HG02642 (cell line): ENCODE results near the gene REL.

Source experiments
- ATAC-seq: cut with Tn5 transposase; IDR thresholded peaks from one replicate; pipeline ENCODE4 v1.9.1; 2021; ENCODE audit warnings: mild to moderate bottlenecking; ENCODE audit not compliant: unreplicated experiment, poor library complexity

REL gene

DNA sequence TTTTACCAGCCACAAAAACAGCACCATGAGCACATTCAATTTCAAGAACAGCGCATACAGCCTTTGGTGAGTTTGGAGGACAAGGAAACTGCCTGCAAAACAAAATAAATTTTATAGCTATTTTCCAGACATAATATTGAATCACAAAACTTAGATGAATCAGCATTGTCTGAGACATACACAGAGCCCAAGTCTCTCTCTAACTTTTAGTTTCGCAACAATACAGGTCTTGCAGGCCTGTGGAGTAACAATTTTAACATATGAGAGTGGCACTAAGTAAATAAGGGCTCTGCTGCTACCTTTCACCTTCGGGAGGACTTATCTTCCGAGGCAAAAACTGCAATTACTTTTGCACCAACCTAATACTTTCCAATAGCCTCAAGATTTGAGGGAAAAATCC is 80.1 kb downstream of the REL start:
- ATAC-seq, result no peak

DNA sequence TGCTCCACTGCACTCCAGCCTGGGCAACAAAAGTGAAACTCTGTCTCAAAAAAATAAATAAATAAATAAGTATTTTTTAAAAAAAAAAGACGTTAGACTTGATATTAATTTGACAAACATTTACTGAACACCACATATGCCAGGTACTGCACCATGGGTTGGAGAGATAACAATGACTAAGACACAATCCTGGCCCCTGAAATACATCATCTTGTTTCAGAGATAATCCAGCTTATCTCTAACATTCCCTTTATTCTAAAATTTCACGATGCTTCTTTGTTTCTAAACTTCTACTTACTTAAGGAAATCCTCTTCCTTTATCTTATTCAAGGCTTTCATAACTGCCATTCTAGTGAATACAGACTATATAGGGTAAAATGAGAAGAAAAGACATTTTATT is 81.2 kb downstream of the REL start:
- ATAC-seq, result no peak

DNA sequence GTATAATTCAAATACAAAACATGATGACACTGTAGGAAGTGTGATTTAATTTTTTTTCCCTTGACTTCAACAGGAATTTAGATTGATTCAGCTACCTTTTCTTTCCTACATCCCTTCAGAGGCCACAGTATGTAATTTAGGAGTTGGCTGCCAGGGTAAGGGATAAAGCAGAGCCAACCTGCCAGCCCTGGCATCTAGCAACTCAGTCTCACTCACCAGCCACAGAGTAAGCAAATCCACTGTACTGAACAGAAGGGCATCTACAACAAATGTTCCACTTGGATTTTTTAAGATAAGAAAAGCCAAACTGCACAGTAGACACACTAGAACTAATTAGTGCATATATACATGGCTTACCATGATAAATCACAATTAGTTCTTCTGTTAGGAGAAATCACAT is 81.8 kb downstream of the REL start:
- ATAC-seq, result no peak

DNA sequence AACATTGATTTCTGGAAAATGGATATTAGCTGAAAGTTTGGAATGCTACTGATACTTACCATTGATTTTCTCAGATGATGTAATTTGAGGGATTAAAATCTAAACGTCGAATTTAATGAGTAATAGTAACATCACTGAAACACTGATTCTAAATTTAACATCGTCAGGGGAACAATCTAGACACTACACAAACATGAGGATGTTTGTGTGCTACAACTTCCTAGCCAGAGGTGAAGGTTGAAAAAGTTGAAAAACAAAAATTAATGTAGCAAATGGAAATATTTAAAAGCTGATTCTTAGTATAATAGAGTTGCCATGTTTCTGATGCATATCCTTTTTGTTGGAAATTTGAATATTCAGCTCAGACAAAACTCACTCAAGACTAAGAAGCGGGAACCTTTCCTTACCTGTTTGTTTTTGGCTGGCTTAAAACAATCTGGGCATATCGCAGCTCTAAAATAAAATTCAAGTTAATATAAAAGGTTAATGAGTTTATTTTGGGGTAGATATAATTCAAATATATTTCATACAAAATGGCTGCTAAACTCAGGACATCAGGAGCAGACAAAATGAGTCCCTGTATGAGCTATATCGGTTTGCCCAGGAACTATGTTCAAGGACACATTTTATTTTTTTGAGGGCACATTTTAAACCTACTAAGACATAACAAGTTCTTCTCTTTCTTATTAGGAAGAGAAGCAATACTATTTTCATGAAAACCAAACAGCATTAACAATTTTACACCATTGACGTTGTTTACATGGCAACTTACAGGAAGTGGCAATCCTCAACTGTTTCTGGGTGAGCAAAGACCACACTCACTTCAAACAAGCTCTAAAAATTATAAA is 83.5 kb downstream of the REL start:
- ATAC-seq, result no peak

DNA sequence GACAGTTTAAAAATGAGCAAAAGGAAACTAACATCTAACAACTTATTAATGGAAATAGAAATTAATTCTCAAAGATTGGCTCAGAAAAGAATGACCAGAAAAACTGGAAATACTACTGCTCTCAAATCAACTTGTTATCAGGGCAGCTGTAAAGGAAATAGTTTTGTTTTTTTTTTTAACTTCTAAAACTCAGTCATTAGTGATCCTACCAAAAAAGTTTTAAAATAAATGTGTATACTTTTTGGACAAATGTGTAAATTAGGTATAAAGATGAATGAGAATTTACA is 84.1 kb downstream of the REL start:
- no peak for ATAC-seq

DNA sequence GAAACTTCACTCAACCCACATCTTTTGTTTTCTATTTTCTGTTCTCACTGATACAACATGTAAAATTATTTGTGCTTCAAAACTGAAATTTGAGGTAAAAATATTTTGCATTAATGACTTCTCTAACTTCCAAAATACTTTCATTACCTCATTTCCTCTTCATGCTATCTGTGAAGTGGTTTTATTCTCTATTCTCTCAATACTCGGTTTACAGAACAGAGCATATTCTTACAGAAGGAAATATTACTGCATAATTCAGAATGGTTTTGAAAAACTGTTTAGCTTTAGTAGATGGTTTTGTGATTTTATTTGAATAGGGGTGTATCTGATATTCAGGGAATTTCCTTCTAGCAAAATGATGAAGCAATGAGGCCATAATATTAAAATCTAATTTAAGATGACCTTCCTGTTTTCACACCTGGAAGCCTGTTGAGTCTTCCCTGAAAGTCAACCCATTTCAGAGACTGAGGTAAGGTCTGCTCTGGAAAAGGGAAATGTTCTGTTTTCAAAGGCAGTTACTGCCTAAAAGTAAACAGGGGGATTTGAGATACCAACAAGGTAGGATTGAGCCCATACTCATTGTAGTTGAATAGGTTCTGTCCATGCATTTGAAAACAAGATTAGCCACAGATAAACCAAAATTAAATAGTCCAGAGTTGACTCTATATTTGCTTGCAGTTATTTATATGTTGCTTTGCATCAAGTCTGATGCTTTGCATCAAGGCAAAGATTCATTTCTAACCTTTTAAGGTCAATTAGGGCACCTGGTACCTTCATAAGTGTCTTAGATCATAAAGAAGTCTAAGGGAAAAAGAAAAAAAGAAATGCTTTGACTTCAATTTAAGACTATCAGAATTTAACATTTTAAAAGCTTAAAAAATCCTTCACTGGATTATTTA is 85.4 kb downstream of the REL start:
- ATAC-seq, result peak; percentile 66

DNA sequence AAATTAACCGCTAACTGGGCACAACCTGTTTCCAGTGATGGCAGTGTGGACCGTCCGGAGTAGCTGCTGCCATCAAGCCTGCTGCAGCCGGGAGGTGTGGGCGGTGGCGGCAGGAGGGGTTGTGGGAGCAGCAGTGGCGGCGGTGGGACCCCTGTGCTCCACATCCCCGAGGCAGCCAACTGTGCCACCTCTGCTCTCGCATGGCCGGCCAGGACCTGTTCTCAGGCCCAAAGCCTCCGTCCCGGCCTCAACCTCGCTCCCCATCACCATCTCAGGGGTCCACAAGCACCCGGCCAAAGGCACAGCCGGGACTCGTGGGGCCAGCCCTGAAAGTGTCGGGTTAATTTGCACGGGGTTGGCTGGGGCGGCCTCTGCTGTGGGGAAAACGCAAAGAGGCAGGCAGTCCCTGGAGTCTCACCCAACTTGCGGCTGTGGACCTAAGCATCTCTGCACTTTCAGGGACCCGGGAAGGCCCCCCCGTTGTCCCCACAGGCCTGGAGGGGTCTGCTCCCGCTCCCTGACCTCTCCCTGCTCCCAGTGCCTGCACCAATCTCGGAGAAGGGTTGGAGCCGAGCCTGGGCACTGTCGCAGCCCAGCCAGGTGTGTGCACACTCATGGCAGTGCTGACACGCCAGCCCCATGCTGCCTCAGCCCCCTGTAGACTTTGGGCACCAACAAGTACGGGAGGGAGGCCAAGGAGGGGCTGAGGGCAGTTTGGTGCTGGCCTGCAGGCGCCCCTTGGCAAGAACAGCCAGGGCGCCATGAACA is 91.7 kb downstream of the REL start:
- no peak for ATAC-seq

DNA sequence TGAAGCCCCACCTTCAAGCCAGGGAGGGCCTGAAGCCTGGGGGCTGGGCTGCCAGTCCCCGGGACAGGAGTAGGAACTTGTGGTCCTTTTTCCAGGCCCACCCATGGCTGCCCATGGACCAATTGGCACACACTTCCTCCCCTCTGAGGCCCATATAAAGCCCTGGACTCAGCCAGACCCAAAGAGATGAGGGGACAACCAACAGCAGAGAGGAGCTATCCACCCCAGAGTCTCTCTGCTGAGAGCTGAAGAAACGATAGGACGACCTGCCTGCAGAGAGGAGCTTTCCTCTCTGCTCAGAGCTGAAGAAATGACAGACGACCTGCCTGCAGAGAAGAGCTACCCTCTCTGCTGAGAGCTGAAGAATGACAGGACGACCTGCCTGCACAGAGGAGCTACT is 92.3 kb downstream of the REL start:
- no peak for ATAC-seq

DNA sequence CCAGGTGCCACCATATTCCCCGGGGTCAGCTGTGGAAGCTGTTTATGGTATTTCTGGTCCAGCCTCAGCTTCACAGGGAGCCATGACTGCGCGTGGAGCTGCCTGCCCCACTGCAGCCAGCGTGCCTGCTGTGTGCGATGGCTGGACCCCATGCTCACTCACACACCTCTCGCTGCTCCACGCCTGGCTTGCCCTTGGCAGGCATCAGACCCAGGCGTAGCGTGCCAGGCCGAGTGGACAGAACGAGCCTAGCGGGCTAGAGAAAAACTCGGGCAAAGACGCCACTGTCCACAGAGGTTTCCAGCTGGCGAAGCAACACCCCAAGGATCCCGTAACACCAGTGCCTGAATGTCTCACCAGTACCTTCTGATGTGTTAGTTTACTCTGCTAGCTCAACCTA is 93.3 kb downstream of the REL start:
- no peak for ATAC-seq
